T-helper 1 cell treated with Interleukin-12 subunit alpha and Interleukin-12 subunit beta and Interleukin-4 antibody, amounts not matched to agents 30 ng/mL and 1 ng/mL, for 36 hours (primary cell): ENCODE data around the gene TEAD3. TPM values are rescaled to one million over a fixed set of nuclear protein-coding genes. Genes with fewer than 3 reads are reported as not detected.
"Not testable (repeated sequence)": the region's sequence is repeated elsewhere in the genome, so short reads cannot be mapped to it uniquely, and the experiment has no call there.

ENCODE experiments used
- intact Hi-C: fragments of 100-400 bp; cut with micrococcal nuclease; formaldehyde crosslinking; loops from one replicate; pipeline ENCODE4 v1.15.1; 2024
- total RNA-seq: library from RNA; stranded (reverse); gene quantifications from 2 replicates; pipeline ENCODE4 v1.2.3, GENCODE V29; 2022

Gene TEAD3
- total RNA-seq, 1 donor from 2014 or later = 0.17 TPM

- intact Hi-C loops = loop anchor here (1.0 kb wide), 3 partner anchors 16 to 193 kb away; partner anchors contain the start of genes RPL10A, TEAD3 and ZNF76
Observed at GRCh38 chr6:35452183-35453090, 44.4 kb downstream of the TEAD3 start, which contains the start of gene FANCE. Gene FANCE (plus strand): TSS chr6:35452338. CDS start chr6:35452546, 208 bp downstream.

GRCh38 chr6:35451354-35452182 is 45.3 kb downstream of the TEAD3 start:
- intact Hi-C loops = loop anchor here (1.0 kb wide), 3 partner anchors 17 to 192 kb away; partner anchors contain the start of genes RPL10A, TEAD3 and ZNF76

DNA sequence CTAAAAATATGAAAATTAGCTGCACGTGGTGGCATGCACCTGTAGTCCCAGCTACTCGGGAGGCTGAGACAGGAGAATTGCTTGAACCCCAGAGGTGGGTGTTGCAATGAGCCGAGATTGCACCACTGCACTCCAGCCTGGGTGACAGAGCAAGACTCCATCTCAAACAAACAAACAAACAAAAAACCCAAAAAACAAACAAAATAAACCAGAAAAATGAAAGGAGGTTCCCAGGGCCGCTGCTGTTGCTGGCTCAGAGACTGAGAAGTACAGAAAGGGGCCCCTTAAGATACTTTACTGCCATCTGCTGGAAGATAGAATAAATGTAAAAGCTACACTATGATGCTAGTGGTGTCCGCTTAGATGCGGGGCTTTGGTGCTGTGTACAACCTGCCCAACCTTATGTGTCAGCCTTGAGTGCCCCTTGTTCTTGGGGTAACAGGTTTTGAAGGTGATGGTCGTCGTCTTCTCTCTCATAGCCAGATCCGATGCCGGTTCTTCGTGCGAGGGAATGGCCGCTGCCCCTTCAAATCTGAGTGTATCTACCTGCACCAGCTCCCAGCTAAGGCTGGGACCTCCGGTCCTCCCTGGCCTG is 47.5 kb downstream of the TEAD3 start:
- intact Hi-C loops = loop anchor here (1.0 kb wide), 4 partner anchors 30 to 152 kb away; partner anchors contain the start of genes DEF6 and PPARD

GRCh38 chr6:35448191-35448590 is 48.7 kb downstream of the TEAD3 start:
- intact Hi-C loops = no loop called here

- intact Hi-C loops = no loop called here
Observed at GRCh38 chr6:35445691-35446090, 51.2 kb downstream of the TEAD3 start.

DNA sequence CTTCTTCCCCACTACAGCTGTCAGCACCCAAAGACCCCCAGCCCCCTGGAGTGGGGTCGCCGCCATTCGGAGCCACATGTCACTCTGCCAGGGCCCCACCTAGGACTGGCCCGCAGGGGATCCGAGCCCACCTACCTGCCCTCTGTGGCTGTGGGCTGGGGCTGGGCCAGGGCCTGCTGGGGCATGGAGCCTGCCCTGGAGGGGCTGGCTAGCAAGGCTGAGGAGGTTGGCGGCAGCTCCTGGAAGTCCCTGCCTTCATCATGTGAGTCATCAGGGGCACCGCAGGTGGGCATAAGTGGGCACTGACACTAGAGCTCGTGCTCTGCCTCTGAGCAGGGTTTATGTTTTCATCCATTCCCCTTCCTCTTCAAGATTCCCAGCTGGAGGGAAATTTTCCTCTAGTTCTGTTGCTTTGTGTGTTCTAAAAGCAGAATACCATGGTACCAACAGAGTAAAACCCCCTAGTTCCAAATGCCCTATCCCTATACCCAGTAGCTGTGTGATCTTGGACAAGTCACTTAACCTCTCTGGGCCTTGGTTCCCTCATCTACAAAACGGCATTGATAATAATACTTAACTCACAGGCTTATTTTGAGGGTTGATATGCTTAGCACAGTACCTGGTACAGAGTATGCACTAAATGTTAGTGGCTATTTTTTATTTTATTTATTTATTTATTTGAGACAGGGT is 53.4 kb downstream of the TEAD3 start:
- intact Hi-C loops = no loop called here

- intact Hi-C loops = no loop called here
Observed at GRCh38 chr6:35442693-35443092, 54.2 kb downstream of the TEAD3 start.

DNA sequence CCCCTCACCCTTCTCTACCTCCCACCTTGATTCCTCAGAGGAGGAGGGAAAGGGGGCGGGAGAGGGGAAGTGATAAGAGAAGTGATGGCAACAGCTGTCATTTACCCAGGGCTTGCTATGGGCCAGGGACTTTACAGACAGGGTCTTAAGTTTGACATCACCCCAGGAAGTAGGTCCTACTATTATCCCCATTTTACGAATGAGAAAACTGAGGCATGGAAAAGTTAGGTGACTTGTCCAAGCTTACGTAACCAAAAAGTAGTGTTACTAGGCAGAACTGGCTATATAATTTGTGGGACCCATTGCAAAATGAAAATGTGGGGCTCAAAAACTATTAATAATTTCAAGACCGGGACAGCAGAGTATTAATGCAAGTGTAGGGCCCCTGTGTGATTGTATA is 55.2 kb downstream of the TEAD3 start:
- intact Hi-C loops = no loop called here

- intact Hi-C loops = no loop called here
Observed at GRCh38 chr6:35441205-35441604, 55.7 kb downstream of the TEAD3 start.

DNA sequence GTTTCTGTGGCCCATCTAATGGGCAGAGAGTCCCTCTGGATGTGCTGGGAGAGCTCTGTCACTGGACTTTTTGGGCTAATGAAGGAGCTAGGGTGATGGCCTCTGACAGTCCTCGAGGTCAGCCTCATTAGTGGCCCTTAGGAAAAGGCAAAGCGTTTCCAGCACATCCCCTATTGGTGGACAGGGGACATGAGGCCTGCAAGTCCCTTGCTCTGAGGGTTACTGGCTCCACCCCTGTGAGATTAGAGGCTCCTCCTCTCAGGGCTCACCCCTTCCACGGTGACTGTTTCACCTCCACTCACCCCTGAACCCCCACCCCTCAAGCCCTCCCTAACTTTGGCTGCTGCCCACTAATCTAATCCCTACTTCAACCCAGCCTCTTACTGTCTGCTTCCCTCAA is 57.6 kb downstream of the TEAD3 start:
- intact Hi-C loops = no loop called here

GRCh38 chr6:35438378-35439065 is 58.4 kb downstream of the TEAD3 start:
- intact Hi-C loops = not testable (repeated sequence)

- intact Hi-C loops = no loop called here
Observed at GRCh38 chr6:35436071-35436857, 60.6 kb downstream of the TEAD3 start.

GRCh38 chr6:35435074-35435837 is 61.6 kb downstream of the TEAD3 start:
- intact Hi-C loops = no loop called here

GRCh38 chr6:35432702-35433101 is 64.2 kb downstream of the TEAD3 start:
- intact Hi-C loops = not testable (repeated sequence)

DNA sequence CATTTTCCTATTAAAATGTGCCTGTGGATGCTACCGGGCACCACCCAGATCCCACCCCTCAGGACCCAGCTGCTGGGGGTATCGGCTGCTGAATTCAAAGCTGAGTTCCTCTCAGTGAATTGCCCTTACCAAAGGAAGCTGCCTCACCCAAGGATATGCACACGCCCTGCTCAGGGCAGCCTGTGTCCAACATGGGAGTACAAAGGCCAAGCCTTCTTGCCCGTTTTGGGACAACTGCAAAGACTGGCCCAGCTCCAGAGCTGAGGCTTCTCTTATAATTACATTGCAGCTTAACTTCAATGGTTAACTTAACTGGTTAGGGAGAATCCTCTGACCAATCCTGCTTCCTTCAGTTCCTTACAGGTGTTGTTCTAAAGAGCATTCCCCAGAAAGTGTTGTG is 64.6 kb downstream of the TEAD3 start:
- intact Hi-C loops = no loop called here

DNA sequence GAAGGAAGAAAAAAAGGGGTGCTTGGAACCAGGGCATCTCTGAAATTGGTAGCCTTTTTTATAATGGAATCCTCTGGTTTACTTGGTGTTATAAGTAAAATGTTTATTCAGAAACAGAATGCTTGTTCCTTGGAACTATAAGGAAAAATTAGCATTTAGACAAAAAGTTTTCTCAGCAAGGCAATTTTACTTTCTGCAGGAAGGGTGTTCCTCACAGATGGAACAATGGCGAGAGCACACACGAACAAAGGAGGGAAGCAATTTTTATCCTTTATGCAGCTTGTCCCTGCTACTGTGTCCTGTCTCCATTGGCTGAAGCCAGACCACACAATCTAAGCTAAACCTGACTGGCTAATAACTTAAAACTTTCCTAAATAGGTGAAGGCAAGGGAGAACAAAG is 67.4 kb downstream of the TEAD3 start:
- intact Hi-C loops = no loop called here

- intact Hi-C loops = no loop called here
Observed at GRCh38 chr6:35428421-35429149, 68.3 kb downstream of the TEAD3 start.

DNA sequence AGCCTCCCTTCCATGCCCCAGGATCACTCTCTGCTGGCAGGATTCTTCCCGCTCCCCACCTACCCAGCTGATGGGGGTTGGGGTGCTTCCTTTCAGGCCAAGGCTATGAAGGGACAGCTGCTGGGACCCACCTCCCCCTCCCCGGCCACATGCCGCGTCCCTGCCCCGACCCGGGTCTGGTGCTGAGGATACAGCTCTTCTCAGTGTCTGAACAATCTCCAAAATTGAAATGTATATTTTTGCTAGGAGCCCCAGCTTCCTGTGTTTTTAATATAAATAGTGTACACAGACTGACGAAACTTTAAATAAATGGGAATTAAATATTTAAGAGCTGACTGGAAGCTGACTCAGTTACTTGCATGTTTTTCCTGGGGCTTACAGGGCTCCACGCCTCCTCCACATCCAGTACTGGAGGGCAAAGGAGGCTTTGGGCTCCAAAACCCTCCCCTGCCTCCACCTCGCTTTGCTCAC is 69.0 kb downstream of the TEAD3 start:
- intact Hi-C loops = no loop called here
